Medulla oblongata (tissue), 1 donor: ENCODE measurements around the gene VDAC1.

Experiments used
- DNase-seq: peaks from one replicate; pipeline ENCODE4 v3.0.0-alpha.2; 2015; ENCODE audit errors: extremely low spot score

The VDAC1 gene

DNA sequence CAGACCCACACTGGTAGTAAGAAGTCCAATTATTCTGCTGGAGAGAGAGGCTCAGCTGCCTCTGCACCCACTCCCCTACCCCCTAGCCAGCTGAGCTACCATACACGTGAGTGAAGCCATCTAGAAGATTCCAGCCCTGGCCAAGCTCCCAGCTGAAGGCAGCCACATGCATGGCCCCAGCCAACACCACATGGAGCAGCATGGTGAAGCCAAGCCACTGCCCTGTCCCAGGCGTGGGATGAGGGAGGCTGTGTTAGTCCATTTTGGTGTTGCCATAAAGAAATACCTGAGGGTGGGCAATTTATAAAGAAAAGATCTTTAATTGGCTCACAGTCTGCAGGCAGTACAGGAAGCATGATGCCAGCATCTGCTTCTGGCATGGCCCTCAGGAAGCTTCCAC is 20.0 kb upstream of the VDAC1 start:
- DNase-seq = no peak

GRCh38 chr5:134022333-134022732 is 17.6 kb upstream of the VDAC1 start:
- DNase-seq = no peak

DNA sequence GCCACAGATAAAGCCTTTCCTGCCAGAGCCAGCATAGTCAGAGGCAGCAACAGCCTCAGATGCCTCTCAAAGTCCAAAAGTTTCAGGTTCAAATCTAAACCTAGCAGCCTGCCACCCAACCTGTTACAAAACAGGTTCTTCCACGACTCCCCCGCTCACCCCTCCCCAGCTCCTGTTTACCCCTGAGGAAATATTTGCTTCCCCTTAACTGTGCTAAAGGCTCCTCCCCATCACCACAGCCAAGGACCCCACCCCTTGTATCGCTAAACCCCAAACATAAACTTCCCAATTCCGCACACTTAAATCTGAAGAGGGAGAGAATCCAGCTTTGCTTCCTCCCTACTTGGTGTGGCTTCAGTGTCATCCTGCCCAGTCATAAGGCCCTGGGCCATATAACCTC is 15.4 kb upstream of the VDAC1 start:
- no peak for DNase-seq

DNA sequence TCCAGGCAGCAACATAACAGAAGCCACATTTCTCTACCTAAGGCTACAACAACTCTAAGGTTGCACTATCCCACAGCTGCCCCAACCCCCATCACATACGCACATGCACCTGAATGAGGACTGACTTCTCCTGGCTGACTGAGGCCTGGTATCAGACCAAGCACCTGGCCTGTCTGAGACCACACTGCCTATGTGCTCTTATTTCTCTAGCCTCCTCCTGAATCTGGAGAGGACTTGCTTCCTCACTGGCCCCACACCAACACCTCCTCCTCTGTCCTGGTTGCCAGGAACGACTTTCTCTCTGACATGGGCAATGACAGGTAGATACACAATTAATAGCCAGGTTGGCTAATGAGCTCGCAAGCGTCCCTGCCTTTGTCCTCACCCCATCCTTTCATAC is 14.9 kb upstream of the VDAC1 start:
- DNase-seq = no peak

DNA sequence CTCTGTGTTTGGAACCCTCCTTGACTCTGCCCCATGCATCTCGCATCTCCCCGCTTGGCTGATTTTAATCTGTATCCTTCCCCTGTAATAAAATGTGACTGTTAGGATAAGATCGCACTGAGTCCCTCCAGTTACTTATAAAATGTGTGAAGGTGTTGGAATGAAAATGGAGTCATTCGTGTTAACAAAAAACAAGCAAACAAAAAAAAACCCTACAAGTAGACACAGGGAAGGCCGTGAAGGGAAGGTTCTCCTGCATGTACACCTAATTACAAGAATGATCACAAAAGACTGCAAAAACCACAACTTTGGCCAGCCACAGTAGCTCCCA is 14.2 kb upstream of the VDAC1 start:
- DNase-seq = no peak

DNA sequence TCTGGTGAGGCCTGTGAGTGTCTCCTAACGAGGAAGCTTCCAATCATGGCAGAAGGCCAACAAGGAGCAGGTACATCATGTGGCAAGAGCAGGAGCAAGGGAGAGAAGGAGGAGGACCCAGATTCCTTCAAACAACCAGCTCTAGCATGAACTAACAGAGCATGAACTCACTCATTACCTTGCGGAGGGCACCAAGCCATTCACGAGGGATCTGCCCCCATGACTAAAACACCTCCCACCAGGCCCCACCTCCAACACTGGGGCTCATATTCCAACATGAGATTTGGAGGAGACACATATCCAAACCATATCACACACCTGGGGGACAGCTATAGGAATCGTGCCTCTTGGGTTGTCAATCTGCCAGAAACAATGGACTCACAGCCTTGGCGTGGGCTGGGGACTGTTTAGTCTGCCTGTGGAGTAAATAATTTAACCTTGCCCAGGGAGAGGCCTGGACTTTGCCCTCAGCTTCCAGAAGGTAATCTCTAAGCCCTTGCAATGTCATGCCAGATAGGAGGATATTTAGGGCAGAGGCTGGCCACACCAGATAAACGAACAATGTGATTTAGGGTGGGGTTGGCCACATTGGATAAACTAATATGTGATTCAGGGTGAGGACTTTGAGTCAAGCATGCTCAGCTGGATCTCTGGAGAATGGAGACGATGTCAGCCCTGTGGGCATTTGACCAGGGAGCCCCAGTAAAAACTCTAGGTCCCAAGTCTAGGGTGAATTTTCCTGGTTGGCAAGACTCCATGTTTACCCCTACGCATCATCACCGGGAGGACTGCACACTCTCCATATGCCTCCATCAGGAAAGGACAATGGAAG is 13.6 kb upstream of the VDAC1 start:
- DNase-seq = no peak

DNA sequence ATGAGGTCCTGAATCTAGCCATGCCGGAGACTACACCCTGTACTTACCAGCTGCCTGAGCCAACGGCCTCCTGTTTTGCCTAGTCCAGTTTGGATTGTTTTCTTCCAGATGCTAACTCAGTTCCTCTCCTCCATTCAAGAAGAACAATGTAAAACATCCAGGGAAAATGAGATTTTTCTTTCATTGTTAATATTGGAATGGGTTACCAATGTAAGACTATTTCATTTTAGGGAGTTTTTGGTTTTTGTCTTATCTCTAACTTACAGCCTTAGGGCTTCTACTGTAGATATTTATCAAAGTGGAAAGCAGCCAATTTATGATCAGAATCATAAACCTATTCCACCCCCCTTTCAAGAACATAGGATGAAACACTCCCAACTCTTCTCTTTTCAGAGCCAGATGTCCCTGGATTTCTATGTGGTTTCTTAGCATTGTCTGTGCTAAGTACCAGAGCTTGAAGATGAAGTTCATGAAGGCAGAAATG is 3.5 kb upstream of the VDAC1 start:
- DNase-seq = no peak

DNA sequence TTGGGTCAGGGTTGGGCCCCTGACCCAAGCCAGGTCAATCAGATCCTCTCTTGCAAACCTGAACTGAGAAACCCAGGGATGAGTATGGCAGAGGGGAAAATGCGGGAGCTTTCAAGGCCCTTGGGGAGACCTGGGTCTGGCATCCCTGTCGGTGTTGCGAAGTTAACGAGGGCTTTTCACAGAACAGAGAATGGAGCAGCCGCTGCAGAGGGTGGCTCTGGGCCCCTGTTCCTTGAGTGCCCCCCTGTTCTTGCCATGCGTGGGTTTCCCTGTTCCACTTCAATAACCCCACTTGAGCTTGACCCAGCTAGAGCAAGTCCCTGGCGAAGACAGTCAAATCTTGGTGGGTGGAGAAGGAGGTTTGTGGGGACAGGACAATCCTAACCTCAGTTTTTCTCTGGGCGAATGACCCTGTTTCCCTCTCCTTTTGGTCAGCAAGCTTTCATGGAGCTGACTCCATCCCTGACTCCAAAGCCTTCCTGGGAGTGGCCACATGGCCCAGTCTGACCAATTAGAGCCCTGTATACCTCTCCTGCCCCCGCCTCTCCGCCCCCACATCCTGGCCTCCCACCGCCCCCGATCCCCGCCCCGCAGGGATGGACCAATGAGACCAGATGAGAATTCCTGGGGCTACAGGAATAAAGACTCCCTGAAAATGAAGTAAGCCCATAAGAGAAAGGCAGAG is 2.9 kb upstream of the VDAC1 start:
- DNase-seq = no peak

- DNase-seq = no peak
These were observed 1.3 kb upstream of the VDAC1 start for GRCh38 chr5:134006115-134006514.

GRCh38 chr5:134005417-134006061 is 764 bp upstream of the VDAC1 start:
- DNase-seq = no peak

- DNase-seq = peak; percentile 73
These were observed 754 bp downstream of the VDAC1 start for GRCh38 chr5:134003817-134004625.

GRCh38 chr5:134003064-134003816 is 1.5 kb downstream of the VDAC1 start:
- no peak for DNase-seq

DNA sequence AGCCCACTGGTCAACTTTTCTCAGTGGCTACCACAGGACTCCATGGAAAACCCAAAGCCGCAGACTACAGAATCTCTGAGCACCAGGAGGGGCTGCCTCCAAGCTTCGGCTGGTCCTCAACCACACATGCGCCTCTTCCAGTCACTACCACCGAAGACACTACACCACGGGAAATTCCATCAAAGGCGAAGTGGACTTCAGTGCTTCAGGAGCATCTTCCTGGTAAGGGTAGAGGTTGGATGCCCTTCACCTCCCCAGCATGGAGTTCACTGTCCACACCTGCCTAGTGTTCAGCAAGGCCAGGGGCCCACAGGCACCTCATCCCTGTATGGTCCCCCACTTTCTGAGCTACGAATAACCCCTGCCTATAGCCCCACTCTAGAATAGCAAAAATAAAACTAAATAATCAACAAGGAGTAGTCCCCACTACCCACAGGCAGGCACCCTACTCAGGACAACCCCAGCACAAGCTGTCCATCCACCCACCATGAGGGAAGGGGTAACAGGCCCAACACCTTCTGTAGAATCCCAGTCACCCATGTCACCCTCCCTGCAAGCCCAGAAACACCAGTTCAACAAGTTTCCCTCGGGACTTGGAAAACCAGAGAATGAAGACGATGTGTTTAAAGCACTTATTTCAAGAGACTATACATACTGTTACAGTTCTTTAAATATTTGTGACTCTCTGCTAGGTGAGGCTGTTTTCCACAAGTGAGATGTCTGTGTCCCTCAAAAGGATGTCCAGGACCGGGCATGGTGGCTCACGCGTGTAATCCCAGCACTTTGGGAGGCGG is 2.6 kb downstream of the VDAC1 start:
- DNase-seq = no peak

DNA sequence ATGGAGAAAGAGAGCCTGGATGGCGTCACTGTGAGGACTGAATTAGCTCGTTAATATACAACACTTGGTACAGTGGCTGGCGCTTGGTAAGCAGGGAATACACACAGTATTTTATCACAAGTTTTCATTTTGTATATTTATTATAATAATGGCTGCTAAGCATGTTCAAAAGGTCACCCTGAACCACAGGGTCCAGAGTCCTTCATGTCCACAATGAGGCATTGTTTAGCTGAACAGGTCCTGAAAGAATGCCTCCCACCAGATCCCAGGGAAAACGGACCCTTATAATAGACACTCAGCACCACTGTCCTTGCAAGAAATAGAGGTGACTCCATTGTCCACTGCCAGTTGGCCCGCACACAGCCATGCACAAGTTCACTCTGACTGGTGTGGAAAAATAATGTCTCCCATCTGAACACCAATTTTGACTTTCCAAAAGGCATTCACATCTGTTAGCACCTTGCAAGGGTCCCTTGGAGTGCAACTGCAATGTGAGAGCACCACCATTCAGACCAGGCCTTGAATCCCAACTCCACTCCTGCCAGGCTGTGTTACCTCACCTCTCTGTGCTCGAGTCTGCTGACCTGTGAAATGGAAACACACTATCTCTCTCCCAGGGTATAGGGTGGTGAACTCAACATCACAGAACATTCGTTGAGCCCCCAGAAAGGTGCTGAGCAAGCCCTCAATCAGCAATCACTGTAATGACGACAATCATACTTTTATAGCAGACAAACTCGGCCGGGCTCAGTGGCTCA is 3.9 kb downstream of the VDAC1 start:
- DNase-seq = no peak

- no peak for DNase-seq
These were observed 4.7 kb downstream of the VDAC1 start for GRCh38 chr5:134000091-134000511.

GRCh38 chr5:133998807-133999206 is 6.0 kb downstream of the VDAC1 start:
- no peak for DNase-seq

GRCh38 chr5:133998042-133998441 is 6.7 kb downstream of the VDAC1 start:
- no peak for DNase-seq

DNA sequence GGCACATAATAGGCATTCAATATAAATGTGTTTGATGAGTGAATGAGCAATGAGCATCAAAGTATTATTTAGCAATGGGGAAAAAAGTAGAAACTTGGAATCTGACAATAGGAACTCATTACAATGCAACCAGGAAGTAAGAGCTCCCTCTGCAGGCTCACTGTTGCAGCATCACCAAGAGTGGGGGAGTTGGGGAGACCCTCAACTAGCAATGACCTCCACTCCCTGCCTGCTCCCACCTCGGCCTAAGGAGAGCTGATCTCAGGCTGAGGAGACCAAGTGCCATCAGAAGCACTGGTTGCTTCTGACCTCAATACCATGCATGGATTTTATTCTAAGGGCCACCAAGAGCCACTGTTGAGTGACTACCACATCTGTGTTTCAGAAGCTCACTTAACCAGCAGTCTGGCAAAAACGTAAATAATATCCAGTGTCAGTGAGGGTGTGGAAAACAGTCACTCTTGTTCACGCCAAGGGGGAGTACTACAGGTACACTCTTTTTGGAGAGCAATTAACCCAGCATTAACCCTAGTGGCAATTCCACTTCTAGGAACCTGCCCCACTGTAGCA is 8.0 kb downstream of the VDAC1 start:
- no peak for DNase-seq

DNA sequence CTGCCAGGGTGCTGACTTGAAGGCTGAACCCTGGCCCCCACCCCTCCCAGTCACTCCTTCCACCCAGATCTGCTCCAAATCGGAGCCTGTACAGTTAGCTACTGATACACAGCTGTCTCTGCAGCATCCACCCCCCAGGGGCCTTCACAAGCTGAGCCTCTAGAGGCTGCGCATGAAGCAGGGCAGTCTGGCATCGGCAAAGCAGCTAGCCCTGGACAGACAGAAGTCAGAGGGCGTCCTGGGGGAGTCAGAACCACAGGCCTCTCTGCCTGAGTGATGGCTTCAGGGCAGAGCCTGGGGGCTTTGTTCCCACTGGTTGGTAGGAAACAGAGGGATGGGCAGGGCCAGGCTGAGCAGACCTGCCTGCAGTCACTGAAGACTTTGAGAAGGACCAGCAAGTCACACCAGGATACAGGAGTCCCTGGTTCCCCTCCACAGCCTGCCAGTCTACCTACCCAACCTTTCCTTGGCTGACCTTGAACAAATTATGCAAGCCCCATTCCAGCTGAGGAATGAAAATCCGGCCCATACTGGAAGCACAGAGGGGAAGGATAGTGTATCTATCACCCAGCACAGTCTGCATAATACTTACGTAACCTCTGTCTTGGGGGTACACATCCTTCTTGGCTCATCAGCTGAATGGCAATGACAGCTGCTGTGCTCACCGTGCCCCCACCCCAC is 8.8 kb downstream of the VDAC1 start:
- DNase-seq = no peak
